ENCODE data around the gene NXPH2. TPM values are rescaled to one million over a fixed set of nuclear protein-coding genes. Genes with fewer than 3 reads are reported as not detected.

NXPH2 gene
- total RNA-seq, 1 donor from 2014 or later: 1.0 TPM

- no peaks in the 10 kb centered on the region for H3K36me3 ChIP-seq (ENCODE audit: insufficient read depth, low read length)
- H2AFZ ChIP-seq (ENCODE audit: low read depth, low read length): no peak overlapping the region
- H3K27ac Mint-ChIP-seq (ENCODE audit: unreplicated experiment): no peak overlapping the region
- H3K36me3 Mint-ChIP-seq (ENCODE audit: low read depth, unreplicated experiment): no peaks in the 10 kb centered on the region
- no peak overlapping the region for H3K4me3 ChIP-seq (ENCODE audit: insufficient read depth, low read depth, low read length)
- H3K4me1 Mint-ChIP-seq (ENCODE audit: low read depth, unreplicated experiment): no peaks in the 10 kb centered on the region
- H4K20me1 ChIP-seq (ENCODE audit: insufficient read depth, low read length): no peaks in the 10 kb centered on the region
- H3K4me2 ChIP-seq (ENCODE audit: low read length): no peak overlapping the region
- H3K4me1 ChIP-seq (ENCODE audit: insufficient read depth, low read length): no peaks in the 10 kb centered on the region
- H3K27ac ChIP-seq (ENCODE audit: low read depth, low read length): no peak overlapping the region
- DNase-seq (ENCODE audit: low read depth) (no peak), FAIRE-seq (no peak)
- TF ChIP-seq EZH2 (IDR thresholded peaks at IDR 0.05; ENCODE audit: insufficient read depth, low read length): no peak
- TF ChIP-seq, protein P1, sequence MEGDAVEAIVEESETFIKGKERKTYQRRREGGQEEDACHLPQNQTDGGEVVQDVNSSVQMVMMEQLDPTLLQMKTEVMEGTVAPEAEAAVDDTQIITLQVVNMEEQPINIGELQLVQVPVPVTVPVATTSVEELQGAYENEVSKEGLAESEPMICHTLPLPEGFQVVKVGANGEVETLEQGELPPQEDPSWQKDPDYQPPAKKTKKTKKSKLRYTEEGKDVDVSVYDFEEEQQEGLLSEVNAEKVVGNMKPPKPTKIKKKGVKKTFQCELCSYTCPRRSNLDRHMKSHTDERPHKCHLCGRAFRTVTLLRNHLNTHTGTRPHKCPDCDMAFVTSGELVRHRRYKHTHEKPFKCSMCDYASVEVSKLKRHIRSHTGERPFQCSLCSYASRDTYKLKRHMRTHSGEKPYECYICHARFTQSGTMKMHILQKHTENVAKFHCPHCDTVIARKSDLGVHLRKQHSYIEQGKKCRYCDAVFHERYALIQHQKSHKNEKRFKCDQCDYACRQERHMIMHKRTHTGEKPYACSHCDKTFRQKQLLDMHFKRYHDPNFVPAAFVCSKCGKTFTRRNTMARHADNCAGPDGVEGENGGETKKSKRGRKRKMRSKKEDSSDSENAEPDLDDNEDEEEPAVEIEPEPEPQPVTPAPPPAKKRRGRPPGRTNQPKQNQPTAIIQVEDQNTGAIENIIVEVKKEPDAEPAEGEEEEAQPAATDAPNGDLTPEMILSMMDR (IDR thresholded peaks at IDR 0.05; ENCODE audit: insufficient read depth, low read depth, low read length): no peak
- no peak overlapping the region for H3K9ac ChIP-seq (ENCODE audit: low read length)
- H3K4me3 Mint-ChIP-seq (ENCODE audit: unreplicated experiment): no peak overlapping the region
- peaks cover 1% of the 10 kb centered on the region for H3K9me3 Mint-ChIP-seq (ENCODE audit: unreplicated experiment)
- H3K79me2 ChIP-seq (ENCODE audit: insufficient read depth, low read length): no peaks in the 10 kb centered on the region
- H3K27me3 Mint-ChIP-seq (ENCODE audit: low read depth, unreplicated experiment): peaks cover 2% of the 10 kb centered on the region
- no peaks in the 10 kb centered on the region for H3K27me3 ChIP-seq (ENCODE audit: insufficient read depth, low read length)
- H3K9me3 ChIP-seq (ENCODE audit: insufficient read depth, low read depth, low read length): no peaks in the 10 kb centered on the region
Measured at GRCh38 chr2:138682163-138682562, 98.0 kb downstream of the NXPH2 start.

DNA sequence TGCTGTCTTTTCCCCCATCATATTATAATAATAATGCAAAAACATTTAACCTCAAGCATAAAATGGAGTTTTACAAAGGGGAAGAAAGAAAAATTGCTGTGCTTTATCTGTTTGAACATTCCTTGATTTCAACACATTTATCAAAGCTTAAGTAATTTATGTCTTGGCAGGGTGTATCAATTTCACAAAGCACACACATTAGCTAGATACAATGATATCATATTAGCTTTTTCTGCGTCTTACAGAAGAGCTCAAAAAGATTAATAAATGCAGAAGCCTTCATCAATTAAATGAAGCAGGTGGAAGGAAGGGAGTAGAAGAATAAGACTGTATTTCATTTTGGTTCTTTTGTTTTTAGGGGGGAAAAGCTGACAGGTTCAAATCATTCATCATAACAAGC is 103.0 kb downstream of the NXPH2 start:
- H3K4me3 Mint-ChIP-seq (ENCODE audit: unreplicated experiment): no peak overlapping the region
- Histone ChIP-seq H3K4me3 (ENCODE audit: insufficient read depth, low read depth, low read length) (no peak overlapping the region), H4K20me1 (ENCODE audit: insufficient read depth, low read length) (no peaks in the 10 kb centered on the region), H3K79me2 (ENCODE audit: insufficient read depth, low read length) (no peaks in the 10 kb centered on the region), H3K4me2 (ENCODE audit: low read length) (no peak overlapping the region), H3K4me1 (ENCODE audit: insufficient read depth, low read length) (no peaks in the 10 kb centered on the region), H2AFZ (ENCODE audit: low read depth, low read length) (no peak overlapping the region), H3K36me3 (ENCODE audit: insufficient read depth, low read length) (no peaks in the 10 kb centered on the region), H3K27ac (ENCODE audit: low read depth, low read length) (no peak overlapping the region), H3K9me3 (ENCODE audit: insufficient read depth, low read depth, low read length) (no peaks in the 10 kb centered on the region), H3K9ac (ENCODE audit: low read length) (no peak overlapping the region), H3K27me3 (ENCODE audit: insufficient read depth, low read length) (no peaks in the 10 kb centered on the region)
- H3K27me3 Mint-ChIP-seq (ENCODE audit: low read depth, unreplicated experiment): peaks cover 4% of the 10 kb centered on the region
- no peaks in the 10 kb centered on the region for H3K9me3 Mint-ChIP-seq (ENCODE audit: unreplicated experiment)
- no peaks in the 10 kb centered on the region for H3K36me3 Mint-ChIP-seq (ENCODE audit: low read depth, unreplicated experiment)
- H3K27ac Mint-ChIP-seq (ENCODE audit: unreplicated experiment): no peak overlapping the region
- DNase-seq (ENCODE audit: low read depth) (no peak), FAIRE-seq (no peak)
- TF ChIP-seq, protein P1 (IDR thresholded peaks at IDR 0.05; ENCODE audit: insufficient read depth, low read depth, low read length): no peak
- no peak for TF ChIP-seq EZH2 (IDR thresholded peaks at IDR 0.05; ENCODE audit: insufficient read depth, low read length)
- H3K4me1 Mint-ChIP-seq (ENCODE audit: low read depth, unreplicated experiment): no peaks in the 10 kb centered on the region

DNA sequence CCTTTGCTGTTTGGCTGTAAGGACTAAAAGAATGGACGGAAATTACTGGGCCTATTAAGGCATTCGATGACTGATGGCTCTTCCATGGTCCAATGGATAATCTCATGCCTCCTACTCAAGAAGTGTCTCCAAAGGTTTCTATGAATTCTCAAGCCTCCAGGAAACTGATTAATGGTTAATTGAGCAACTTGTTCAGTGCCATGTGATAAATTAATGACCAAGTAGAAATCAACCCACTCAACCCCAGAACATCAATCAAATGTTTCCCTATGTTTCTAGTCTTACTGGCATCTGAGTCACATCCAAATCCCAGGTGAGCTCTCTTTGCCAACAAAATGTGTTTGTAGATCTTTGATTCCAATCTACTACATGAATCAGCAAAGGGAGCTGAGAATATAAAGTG is 103.6 kb downstream of the NXPH2 start:
- Mint-ChIP-seq H3K36me3 (ENCODE audit: low read depth, unreplicated experiment) (no peaks in the 10 kb centered on the region), H3K27me3 (ENCODE audit: low read depth, unreplicated experiment) (peaks cover 4% of the 10 kb centered on the region), H3K4me3 (ENCODE audit: unreplicated experiment) (no peak overlapping the region), H3K27ac (ENCODE audit: unreplicated experiment) (no peak overlapping the region), H3K4me1 (ENCODE audit: low read depth, unreplicated experiment) (no peaks in the 10 kb centered on the region), H3K9me3 (ENCODE audit: unreplicated experiment) (no peaks in the 10 kb centered on the region)
- no peak overlapping the region for H3K9ac ChIP-seq (ENCODE audit: low read length)
- no peak overlapping the region for H3K4me3 ChIP-seq (ENCODE audit: insufficient read depth, low read depth, low read length)
- FAIRE-seq: no peak
- no peaks in the 10 kb centered on the region for H3K4me1 ChIP-seq (ENCODE audit: insufficient read depth, low read length)
- no peaks in the 10 kb centered on the region for H3K9me3 ChIP-seq (ENCODE audit: insufficient read depth, low read depth, low read length)
- no peaks in the 10 kb centered on the region for H3K79me2 ChIP-seq (ENCODE audit: insufficient read depth, low read length)
- no peaks in the 10 kb centered on the region for H3K36me3 ChIP-seq (ENCODE audit: insufficient read depth, low read length)
- no peak overlapping the region for H2AFZ ChIP-seq (ENCODE audit: low read depth, low read length)
- no peaks in the 10 kb centered on the region for H4K20me1 ChIP-seq (ENCODE audit: insufficient read depth, low read length)
- H3K27ac ChIP-seq (ENCODE audit: low read depth, low read length): no peak overlapping the region
- TF ChIP-seq, protein P1 (IDR thresholded peaks at IDR 0.05; ENCODE audit: insufficient read depth, low read depth, low read length): no peak
- no peak for TF ChIP-seq EZH2 (IDR thresholded peaks at IDR 0.05; ENCODE audit: insufficient read depth, low read length)
- H3K27me3 ChIP-seq (ENCODE audit: insufficient read depth, low read length): no peaks in the 10 kb centered on the region
- no peak for DNase-seq (ENCODE audit: low read depth)
- H3K4me2 ChIP-seq (ENCODE audit: low read length): no peak overlapping the region

Data from astrocyte (in vitro differentiated cells and primary cell).